ENCODE measurements around the gene HTR4. TPM values are rescaled to one million over a fixed set of nuclear protein-coding genes. Genes with fewer than 3 reads are reported as not detected.

Gene HTR4
- total RNA-seq, 1 experiment from 2014 or later, result not detected

DNA sequence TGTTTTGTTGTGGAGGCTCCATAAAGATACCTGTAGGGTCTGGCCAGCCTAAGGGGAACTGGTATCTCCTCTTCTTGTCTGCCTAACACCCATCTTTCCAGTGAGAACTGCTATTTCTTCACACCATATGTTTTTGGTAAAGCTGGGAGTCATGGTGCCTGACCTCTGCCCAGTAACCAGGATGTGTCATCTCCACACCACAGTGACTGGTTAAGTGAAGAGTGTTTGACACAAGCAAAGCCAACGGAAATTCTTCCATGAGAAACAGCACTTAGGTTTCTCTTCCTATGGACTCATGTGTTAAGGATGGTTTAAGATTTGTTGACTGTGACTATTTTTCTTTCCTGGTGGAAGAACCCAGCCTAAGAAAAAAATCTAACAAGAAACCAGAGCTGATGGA, 111.5 kb downstream of the HTR4 start:
- DNase-seq (ENCODE audit: low spot score), result no peak

DNA sequence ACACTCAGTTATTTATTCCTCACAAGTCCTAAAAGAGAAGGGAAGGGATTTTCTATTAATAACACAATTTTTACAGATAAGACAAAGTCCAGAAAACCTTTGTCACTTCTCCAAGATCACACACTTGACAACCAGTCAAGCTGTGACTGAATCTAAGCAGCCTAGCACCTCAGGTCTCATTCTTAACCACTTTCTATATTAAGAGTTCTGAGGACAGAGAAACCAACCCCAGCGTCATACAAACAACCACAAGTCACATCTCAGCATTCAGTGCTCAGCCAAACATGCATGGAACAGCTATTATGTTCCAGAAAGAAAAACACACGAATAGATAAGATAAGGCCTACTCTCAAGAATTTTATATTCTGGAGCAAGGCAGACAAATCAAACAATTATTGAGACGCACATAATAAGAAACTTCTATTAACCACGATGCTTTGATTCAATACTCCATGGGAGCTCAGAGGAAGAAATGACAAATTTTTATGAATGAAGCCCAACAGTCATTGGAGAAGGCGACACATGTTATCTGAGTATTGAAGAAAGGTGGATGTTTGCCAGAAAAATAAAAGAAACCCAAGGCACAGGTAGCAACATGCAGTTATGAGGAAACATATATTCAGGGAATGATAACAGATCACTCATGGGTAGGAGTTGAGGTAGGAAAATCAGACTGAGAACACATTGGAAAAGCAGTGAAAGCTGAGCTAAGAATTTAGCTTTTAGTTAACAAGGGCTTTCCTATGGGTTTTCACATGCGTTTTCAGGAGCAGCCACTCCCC, 113.1 kb downstream of the HTR4 start:
- Histone ChIP-seq H3K27ac (ENCODE audit: low read depth, low read length, poor library complexity, severe bottlenecking) (no peak overlapping the region), H3K4me1 (ENCODE audit: insufficient read depth, low read length, poor library complexity, severe bottlenecking) (no peaks in the 10 kb centered on the region), H3K4me3 (ENCODE audit: low read depth, low read length, poor library complexity, severe bottlenecking) (no peak overlapping the region), H3K36me3 (ENCODE audit: insufficient read depth, low read length, poor library complexity, severe bottlenecking) (no peaks in the 10 kb centered on the region), H3K9me3 (ENCODE audit: low read depth, low read length, poor library complexity, severe bottlenecking) (peaks cover 4% of the 10 kb centered on the region), H3K27me3 (replicated peaks; ENCODE audit: insufficient read depth, low read depth, low read length, poor library complexity) (peaks cover 64% of the 10 kb centered on the region)
- CTCF ChIA-PET, result no interaction called here
- POLR2A ChIA-PET (ENCODE audit: low non-redundant PET), result no interaction called here
- no peak for TF ChIP-seq EZH2 (IDR thresholded peaks at IDR 0.05; ENCODE audit: borderline replicate concordance, low read depth, low read length, poor library complexity, severe bottlenecking)
- TF ChIP-seq, protein P1, sequence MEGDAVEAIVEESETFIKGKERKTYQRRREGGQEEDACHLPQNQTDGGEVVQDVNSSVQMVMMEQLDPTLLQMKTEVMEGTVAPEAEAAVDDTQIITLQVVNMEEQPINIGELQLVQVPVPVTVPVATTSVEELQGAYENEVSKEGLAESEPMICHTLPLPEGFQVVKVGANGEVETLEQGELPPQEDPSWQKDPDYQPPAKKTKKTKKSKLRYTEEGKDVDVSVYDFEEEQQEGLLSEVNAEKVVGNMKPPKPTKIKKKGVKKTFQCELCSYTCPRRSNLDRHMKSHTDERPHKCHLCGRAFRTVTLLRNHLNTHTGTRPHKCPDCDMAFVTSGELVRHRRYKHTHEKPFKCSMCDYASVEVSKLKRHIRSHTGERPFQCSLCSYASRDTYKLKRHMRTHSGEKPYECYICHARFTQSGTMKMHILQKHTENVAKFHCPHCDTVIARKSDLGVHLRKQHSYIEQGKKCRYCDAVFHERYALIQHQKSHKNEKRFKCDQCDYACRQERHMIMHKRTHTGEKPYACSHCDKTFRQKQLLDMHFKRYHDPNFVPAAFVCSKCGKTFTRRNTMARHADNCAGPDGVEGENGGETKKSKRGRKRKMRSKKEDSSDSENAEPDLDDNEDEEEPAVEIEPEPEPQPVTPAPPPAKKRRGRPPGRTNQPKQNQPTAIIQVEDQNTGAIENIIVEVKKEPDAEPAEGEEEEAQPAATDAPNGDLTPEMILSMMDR (conservative IDR thresholded peaks at IDR 0.05; ENCODE audit: low read depth, low read length), result no peak
- no peak for DNase-seq (ENCODE audit: low spot score)
- intact Hi-C loops (cut with micrococcal nuclease; ENCODE audit: unreplicated experiment), result no loop called here
- BruUV-seq (replicated peaks), result no TSS peak

More for the DNA sequence above, 111.5 kb downstream of the HTR4 start:
- no peak overlapping the region for H3K27ac ChIP-seq (ENCODE audit: low read depth, low read length, poor library complexity, severe bottlenecking)
- H3K4me3 ChIP-seq (ENCODE audit: low read depth, low read length, poor library complexity, severe bottlenecking), result no peak overlapping the region
- peaks cover 4% of the 10 kb centered on the region for H3K9me3 ChIP-seq (ENCODE audit: low read depth, low read length, poor library complexity, severe bottlenecking)
- POLR2A ChIA-PET (ENCODE audit: low non-redundant PET), result no interaction called here
- H3K36me3 ChIP-seq (ENCODE audit: insufficient read depth, low read length, poor library complexity, severe bottlenecking), result no peaks in the 10 kb centered on the region
- peaks cover 53% of the 10 kb centered on the region for H3K27me3 ChIP-seq (replicated peaks; ENCODE audit: insufficient read depth, low read depth, low read length, poor library complexity)
- TF ChIP-seq EZH2 (IDR thresholded peaks at IDR 0.05; ENCODE audit: borderline replicate concordance, low read depth, low read length, poor library complexity, severe bottlenecking), result no peak
- TF ChIP-seq, protein P1 (conservative IDR thresholded peaks at IDR 0.05; ENCODE audit: low read depth, low read length), result no peak
- H3K4me1 ChIP-seq (ENCODE audit: insufficient read depth, low read length, poor library complexity, severe bottlenecking), result no peaks in the 10 kb centered on the region
- no TSS peak for BruUV-seq (replicated peaks)
- intact Hi-C loops (cut with micrococcal nuclease; ENCODE audit: unreplicated experiment), result no loop called here
- CTCF ChIA-PET, result no interaction called here

GRCh38 chr5:148540647-148541046, 113.7 kb downstream of the HTR4 start:
- no peak for DNase-seq (ENCODE audit: low spot score)
- ChIA-PET POLR2A (ENCODE audit: low non-redundant PET) (no interaction called here), CTCF (no interaction called here)
- intact Hi-C loops (cut with micrococcal nuclease; ENCODE audit: unreplicated experiment), result no loop called here
- Histone ChIP-seq H3K27ac (ENCODE audit: low read depth, low read length, poor library complexity, severe bottlenecking) (no peak overlapping the region), H3K4me3 (ENCODE audit: low read depth, low read length, poor library complexity, severe bottlenecking) (no peak overlapping the region), H3K36me3 (ENCODE audit: insufficient read depth, low read length, poor library complexity, severe bottlenecking) (no peaks in the 10 kb centered on the region), H3K9me3 (ENCODE audit: low read depth, low read length, poor library complexity, severe bottlenecking) (peaks cover 8% of the 10 kb centered on the region), H3K27me3 (replicated peaks; ENCODE audit: insufficient read depth, low read depth, low read length, poor library complexity) (peaks cover 64% of the 10 kb centered on the region), H3K4me1 (ENCODE audit: insufficient read depth, low read length, poor library complexity, severe bottlenecking) (no peaks in the 10 kb centered on the region)
- BruUV-seq (replicated peaks), result no TSS peak
- TF ChIP-seq, protein P1 (conservative IDR thresholded peaks at IDR 0.05; ENCODE audit: low read depth, low read length), result no peak
- TF ChIP-seq EZH2 (IDR thresholded peaks at IDR 0.05; ENCODE audit: borderline replicate concordance, low read depth, low read length, poor library complexity, severe bottlenecking), result no peak
